T47D (cell line): Measurements from ENCODE around the gene GARIN5B.

Experiments
- DNase-seq, 2 experiments: peaks; one replicate each; pipeline versions ENCODE4 v3.0.0 to v3.0.0-alpha.2; 2011 to 2012; ENCODE audit warnings: low read depth in 1 of 2, low spot score in 1 of 2
- JUND ChIP-seq: IDR thresholded peaks from 2 replicates; pipeline ENCODE4 v1.6.1; 2012; ENCODE audit warnings: low read depth
- in situ Hi-C: cut with HindIII; loops from 2 replicates; pipeline ENCODE4 v1.10.0; 2016; ENCODE audit warnings: low sequenced_read_pairs, low pct_unique_long_range_greater_than_20kb

The GARIN5B gene

DNA sequence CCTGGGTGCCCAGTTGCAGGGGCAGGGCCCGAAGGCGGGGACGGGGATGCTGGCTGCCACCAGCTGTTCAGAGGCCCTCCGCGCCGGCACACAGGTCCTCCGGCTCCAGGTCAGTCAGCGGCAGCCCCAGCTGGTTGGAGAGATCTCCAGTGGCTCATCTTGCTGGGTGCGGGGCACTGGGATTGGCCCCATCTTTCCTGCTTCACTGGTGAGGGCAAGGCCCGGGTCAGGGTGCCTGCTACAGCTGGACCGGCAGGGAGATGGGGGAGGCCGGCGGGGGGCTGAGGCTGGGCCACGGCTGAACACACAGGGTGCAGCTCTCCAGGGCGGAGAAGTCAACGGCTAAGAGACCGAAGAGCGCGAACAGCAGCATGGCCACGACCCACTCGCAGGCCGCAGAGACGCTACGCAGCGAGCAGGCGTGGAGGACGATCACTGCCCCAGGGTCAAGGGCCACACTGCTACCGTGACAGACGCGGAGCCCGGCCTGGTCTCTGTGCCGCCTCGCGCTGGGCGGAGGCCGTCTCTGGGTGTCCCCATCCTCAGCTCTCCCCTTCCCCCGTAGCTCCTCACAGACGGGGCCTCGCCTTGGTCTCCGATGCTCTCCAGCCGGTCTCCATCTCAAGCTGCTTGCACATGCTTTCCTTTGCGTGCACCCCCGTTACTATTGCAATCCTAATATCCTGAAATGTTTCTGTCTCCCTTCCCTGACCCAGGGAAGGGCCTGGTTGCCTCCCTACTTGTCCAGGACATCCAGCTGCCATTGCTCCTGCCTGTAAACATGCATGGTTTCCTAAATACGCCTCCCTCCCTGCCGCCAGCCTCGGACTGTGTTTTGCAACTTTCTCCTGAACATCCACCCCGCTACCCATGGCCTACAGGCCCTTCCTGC lies 50.2 kb downstream of the GARIN5B start:
- in situ Hi-C loops = no loop called here
- no peak for TF ChIP-seq JUND
- no peak for DNase-seq

GRCh38 chr19:55311797-55312196 lies 51.3 kb downstream of the GARIN5B start:
- no peak for TF ChIP-seq JUND
- in situ Hi-C loops = no loop called here
- no peak for DNase-seq

- DNase-seq = no peak
- no peak for TF ChIP-seq JUND
- in situ Hi-C loops = no loop called here
These were observed 51.7 kb downstream of the GARIN5B start for GRCh38 chr19:55311397-55311796.

DNA sequence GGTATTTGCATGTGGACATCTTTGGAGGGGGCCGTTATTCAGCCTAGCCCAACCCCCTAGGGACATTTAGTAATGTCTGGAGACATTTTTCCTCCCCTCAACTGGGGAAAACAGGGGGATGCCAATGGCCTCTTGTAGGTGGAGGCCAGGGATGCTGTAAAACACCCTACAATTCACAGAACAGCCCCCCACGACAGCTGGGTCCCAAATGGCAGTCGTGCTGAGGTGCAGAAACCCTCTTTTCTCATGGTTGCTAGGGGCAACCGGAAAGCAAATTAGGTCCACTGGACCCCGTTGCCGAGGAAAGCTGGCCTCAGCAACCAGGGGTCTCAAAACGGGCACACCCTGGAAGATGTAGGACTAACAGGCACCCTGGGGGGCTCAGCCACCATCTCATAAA lies 52.6 kb downstream of the GARIN5B start:
- in situ Hi-C loops = no loop called here
- DNase-seq = no peak

GRCh38 chr19:55309448-55309847 lies 53.6 kb downstream of the GARIN5B start:
- TF ChIP-seq JUND = no peak
- in situ Hi-C loops = no loop called here
- no peak for DNase-seq

More for the DNA sequence above, 52.6 kb downstream of the GARIN5B start:
- no peak for TF ChIP-seq JUND

- in situ Hi-C loops = no loop called here
- TF ChIP-seq JUND = no peak
- DNase-seq = no peak
These were observed 54.8 kb downstream of the GARIN5B start for GRCh38 chr19:55308281-55308680.

GRCh38 chr19:55306712-55307111 lies 56.3 kb downstream of the GARIN5B start:
- no peak for DNase-seq
- in situ Hi-C loops = no loop called here
- TF ChIP-seq JUND = no peak

- in situ Hi-C loops = no loop called here
- DNase-seq = no peak
- TF ChIP-seq JUND = no peak
These were observed 57.0 kb downstream of the GARIN5B start for GRCh38 chr19:55305983-55306562.

- no peak for TF ChIP-seq JUND
- peak; percentile 50 to 57 for DNase-seq
- in situ Hi-C loops = no loop called here
These were observed 57.6 kb downstream of the GARIN5B start for GRCh38 chr19:55305491-55305890.

DNA sequence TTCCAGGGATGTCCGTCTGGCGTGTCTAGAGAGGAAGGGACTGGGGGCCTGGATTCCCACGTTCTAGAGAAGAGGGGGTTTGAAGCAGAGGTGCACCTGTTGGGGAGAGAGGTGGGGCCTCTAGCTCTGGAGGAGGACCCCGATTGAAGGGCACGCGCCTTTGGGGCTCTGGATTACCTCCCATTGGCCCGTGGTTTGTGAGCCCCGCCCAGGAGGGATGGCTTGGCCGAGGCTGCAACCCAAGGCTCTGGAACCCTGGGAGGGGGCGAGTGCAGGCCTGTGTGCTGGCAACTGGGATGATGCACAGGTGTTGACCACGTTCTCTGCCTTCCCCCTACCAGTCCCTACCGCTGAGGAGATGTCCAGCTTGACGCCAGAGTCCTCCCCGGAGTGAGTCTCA lies 58.1 kb downstream of the GARIN5B start:
- no peak for DNase-seq
- no peak for TF ChIP-seq JUND
- in situ Hi-C loops = no loop called here
